Activated T-cell treated with anti-CD3 and anti-CD28 coated beads, Interleukin-2, amount 50 U/mL, for 24 hours (primary cell): Measurements from ENCODE around the gene RBFOX2.
"Not testable (repeated sequence)": the region's sequence is repeated elsewhere in the genome, so short reads cannot be mapped to it uniquely, and the experiment has no call there.

ENCODE experiments used
- DNase-seq: peaks from one replicate; pipeline ENCODE4 v3.0.0-alpha.2; 2020
- H3K27ac Mint-ChIP-seq: 2 replicates; pipeline ENCODE4 v1.8.0; 2020; ENCODE audit warnings: mild to moderate bottlenecking, mixed read lengths
- H3K27me3 Mint-ChIP-seq: 2 replicates; pipeline ENCODE4 v1.8.0; 2020; ENCODE audit warnings: mixed read lengths
- H3K36me3 Mint-ChIP-seq: 2 replicates; pipeline ENCODE4 v1.8.0; 2020; ENCODE audit warnings: low read depth, mixed read lengths
- H3K4me1 Mint-ChIP-seq: 2 replicates; pipeline ENCODE4 v1.8.0; 2020; ENCODE audit warnings: low read depth, mixed read lengths
- H3K4me3 Mint-ChIP-seq: 2 replicates; pipeline ENCODE4 v1.8.0; 2020; ENCODE audit warnings: mild to moderate bottlenecking, moderate library complexity, mixed read lengths
- H3K9me3 Mint-ChIP-seq: 2 replicates; pipeline ENCODE4 v1.8.0; 2020; ENCODE audit warnings: mixed read lengths

RBFOX2 gene

GRCh38 chr22:36054446-36054845 is 25.8 kb upstream of the RBFOX2 start:
- H3K4me3 Mint-ChIP-seq = not testable (repeated sequence)
- H3K4me1 Mint-ChIP-seq = peaks cover 11% of the 10 kb centered on the region

GRCh38 chr22:36053242-36054147 is 24.9 kb upstream of the RBFOX2 start:
- H3K9me3 Mint-ChIP-seq = no peaks in the 10 kb centered on the region
- no peak for DNase-seq
- no peak overlapping the region for H3K4me3 Mint-ChIP-seq
- peaks cover 11% of the 10 kb centered on the region for H3K4me1 Mint-ChIP-seq
- peak overlapping the region; percentile 3 for H3K27ac Mint-ChIP-seq
- no peaks in the 10 kb centered on the region for H3K36me3 Mint-ChIP-seq
- peaks cover 8% of the 10 kb centered on the region for H3K27me3 Mint-ChIP-seq

More at GRCh38 chr22:36054446-36054845, 25.8 kb upstream of the RBFOX2 start:
- not testable (repeated sequence) for H3K36me3 Mint-ChIP-seq, H3K27me3 Mint-ChIP-seq, DNase-seq, H3K27ac Mint-ChIP-seq, H3K9me3 Mint-ChIP-seq

- Mint-ChIP-seq H3K9me3 (no peaks in the 10 kb centered on the region), H3K27ac (peak overlapping the region; percentile 49), H3K36me3 (no peaks in the 10 kb centered on the region), H3K27me3 (peaks cover 8% of the 10 kb centered on the region), H3K4me3 (no peak overlapping the region), H3K4me1 (peaks cover 11% of the 10 kb centered on the region)
- DNase-seq = peak; percentile 33
These were observed 23.9 kb upstream of the RBFOX2 start for GRCh38 chr22:36052505-36052941.

- Mint-ChIP-seq H3K9me3 (no peaks in the 10 kb centered on the region), H3K27me3 (no peaks in the 10 kb centered on the region), H3K36me3 (no peaks in the 10 kb centered on the region), H3K4me3 (no peak overlapping the region), H3K4me1 (peaks cover 11% of the 10 kb centered on the region), H3K27ac (no peak overlapping the region)
- DNase-seq = no peak
These were observed 21.0 kb upstream of the RBFOX2 start for GRCh38 chr22:36049678-36049997.

GRCh38 chr22:36048911-36049677 is 20.5 kb upstream of the RBFOX2 start:
- Mint-ChIP-seq H3K36me3 (no peaks in the 10 kb centered on the region), H3K27ac (no peak overlapping the region), H3K9me3 (no peaks in the 10 kb centered on the region), H3K4me1 (peaks cover 11% of the 10 kb centered on the region), H3K4me3 (no peak overlapping the region), H3K27me3 (no peaks in the 10 kb centered on the region)
- DNase-seq = no peak

- peaks cover 14% of the 10 kb centered on the region for H3K27me3 Mint-ChIP-seq
- H3K9me3 Mint-ChIP-seq, DNase-seq, H3K27ac Mint-ChIP-seq, H3K36me3 Mint-ChIP-seq, H3K4me3 Mint-ChIP-seq, H3K4me1 Mint-ChIP-seq: not testable (repeated sequence)
These were observed 15.9 kb upstream of the RBFOX2 start for GRCh38 chr22:36044517-36044916.

GRCh38 chr22:36042240-36042639 is 13.6 kb upstream of the RBFOX2 start:
- Mint-ChIP-seq H3K4me3 (no peak overlapping the region), H3K9me3 (no peaks in the 10 kb centered on the region), H3K4me1 (no peaks in the 10 kb centered on the region), H3K27ac (no peak overlapping the region), H3K36me3 (no peaks in the 10 kb centered on the region), H3K27me3 (peaks cover 23% of the 10 kb centered on the region)
- DNase-seq = no peak

GRCh38 chr22:36039125-36039524 is 10.5 kb upstream of the RBFOX2 start:
- Mint-ChIP-seq H3K27me3 (peaks cover 34% of the 10 kb centered on the region), H3K4me1 (no peaks in the 10 kb centered on the region), H3K27ac (no peak overlapping the region), H3K36me3 (no peaks in the 10 kb centered on the region), H3K4me3 (no peak overlapping the region), H3K9me3 (no peaks in the 10 kb centered on the region)
- no peak for DNase-seq

- DNase-seq = no peak
- Mint-ChIP-seq H3K4me3 (no peak overlapping the region), H3K27ac (no peak overlapping the region), H3K27me3 (peaks cover 39% of the 10 kb centered on the region), H3K9me3 (no peaks in the 10 kb centered on the region), H3K36me3 (no peaks in the 10 kb centered on the region), H3K4me1 (no peaks in the 10 kb centered on the region)
These were observed 8.6 kb upstream of the RBFOX2 start for GRCh38 chr22:36037102-36037758.

- Mint-ChIP-seq H3K4me1 (no peaks in the 10 kb centered on the region), H3K27me3 (peaks cover 39% of the 10 kb centered on the region), H3K4me3 (no peak overlapping the region), H3K27ac (no peak overlapping the region), H3K36me3 (no peaks in the 10 kb centered on the region), H3K9me3 (no peaks in the 10 kb centered on the region)
- no peak for DNase-seq
These were observed 7.6 kb upstream of the RBFOX2 start for GRCh38 chr22:36036167-36036624.

- no peak for DNase-seq
- no peaks in the 10 kb centered on the region for H3K36me3 Mint-ChIP-seq
- peaks cover 14% of the 10 kb centered on the region for H3K4me1 Mint-ChIP-seq
- H3K4me3 Mint-ChIP-seq = no peak overlapping the region
- H3K27me3 Mint-ChIP-seq = peaks cover 20% of the 10 kb centered on the region
- no peaks in the 10 kb centered on the region for H3K9me3 Mint-ChIP-seq
- no peak overlapping the region for H3K27ac Mint-ChIP-seq
These were observed 4.0 kb upstream of the RBFOX2 start for GRCh38 chr22:36032611-36033010.

- H3K27me3 Mint-ChIP-seq = peaks cover 11% of the 10 kb centered on the region
- H3K27ac Mint-ChIP-seq = peak overlapping the region; percentile 81
These were observed 757 bp upstream of the RBFOX2 start for GRCh38 chr22:36029406-36029755.

GRCh38 chr22:36027935-36028645 is 534 bp downstream of the RBFOX2 start:
- H3K27ac Mint-ChIP-seq = peak overlapping the region; percentile 77
- H3K27me3 Mint-ChIP-seq = peaks cover 8% of the 10 kb centered on the region
- peaks cover 26% of the 10 kb centered on the region for H3K4me1 Mint-ChIP-seq
- no peaks in the 10 kb centered on the region for H3K9me3 Mint-ChIP-seq
- H3K36me3 Mint-ChIP-seq = no peaks in the 10 kb centered on the region
- DNase-seq = no peak
- peak overlapping the region; percentile 80 for H3K4me3 Mint-ChIP-seq

More at GRCh38 chr22:36029406-36029755, 757 bp upstream of the RBFOX2 start:
- Mint-ChIP-seq H3K9me3 (no peaks in the 10 kb centered on the region), H3K4me1 (peaks cover 20% of the 10 kb centered on the region), H3K36me3 (no peaks in the 10 kb centered on the region), H3K4me3 (peak overlapping the region; percentile 89)
- DNase-seq = no peak

- no peak for DNase-seq
- H3K4me3 Mint-ChIP-seq = peak overlapping the region; percentile 80
- H3K36me3 Mint-ChIP-seq = no peaks in the 10 kb centered on the region
- H3K27me3 Mint-ChIP-seq = peaks cover 6% of the 10 kb centered on the region
- H3K4me1 Mint-ChIP-seq = peaks cover 28% of the 10 kb centered on the region
- H3K9me3 Mint-ChIP-seq = no peaks in the 10 kb centered on the region
- peak overlapping the region; percentile 77 for H3K27ac Mint-ChIP-seq
These were observed 1.1 kb downstream of the RBFOX2 start for GRCh38 chr22:36027579-36027934.
